ENCODE results near the gene NOP56.

Gene NOP56

DNA sequence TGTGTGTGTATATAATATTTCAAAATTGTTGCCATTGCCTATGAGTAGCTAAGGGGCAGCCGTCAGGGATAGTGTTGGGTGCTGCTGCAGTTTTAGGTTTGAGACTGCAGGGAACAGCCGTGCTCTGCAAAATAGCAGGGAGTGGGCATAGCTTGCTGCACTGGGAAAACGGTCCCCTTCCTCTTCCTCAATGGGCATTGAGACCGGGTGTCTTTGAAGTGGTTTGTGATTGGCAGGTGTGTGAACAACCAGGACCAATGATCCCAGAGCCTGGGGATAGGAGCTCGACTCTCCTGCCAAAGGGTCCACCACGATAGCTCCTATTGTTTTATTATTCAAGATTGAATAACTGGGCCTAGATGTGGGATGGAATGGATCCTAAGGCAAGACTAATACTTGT is 35.1 kb downstream of the NOP56 start:
- Histone ChIP-seq H3K9ac (ENCODE audit: low read depth, low read length, poor library complexity, severe bottlenecking) (peak overlapping the region; percentile 57), H3F3A (ENCODE audit: low read depth) (no peaks in the 10 kb centered on the region), H3K27me3 (ENCODE audit: insufficient read depth, low read length, poor library complexity, severe bottlenecking) (no peaks in the 10 kb centered on the region), H3K79me2 (ENCODE audit: insufficient read depth, low read length) (no peaks in the 10 kb centered on the region), H3K4me1 (ENCODE audit: insufficient read depth, low read length, poor library complexity, severe bottlenecking) (peaks cover 13% of the 10 kb centered on the region), H3K9me2 (replicated peaks; ENCODE audit: low read depth, low read length) (no peaks in the 10 kb centered on the region), H3K4me3 (ENCODE audit: low read length, poor library complexity, severe bottlenecking) (peak overlapping the region; percentile 44), H4K20me1 (ENCODE audit: insufficient read depth, low read length, poor library complexity, severe bottlenecking) (no peaks in the 10 kb centered on the region), H3K4me2 (ENCODE audit: low read depth, low read length, poor library complexity, severe bottlenecking) (peak overlapping the region; percentile 63), H3K36me3 (ENCODE audit: insufficient read depth, low read length) (no peaks in the 10 kb centered on the region), H2AFZ (ENCODE audit: low read length) (peak overlapping the region; percentile 57), H3K9me3 (ENCODE audit: insufficient read depth, low read depth, low read length) (no peaks in the 10 kb centered on the region)
- TF ChIP-seq EZH2phosphoT487 (IDR thresholded peaks at IDR 0.05; ENCODE audit: borderline replicate concordance), result no peak
- TF ChIP-seq, protein P1, sequence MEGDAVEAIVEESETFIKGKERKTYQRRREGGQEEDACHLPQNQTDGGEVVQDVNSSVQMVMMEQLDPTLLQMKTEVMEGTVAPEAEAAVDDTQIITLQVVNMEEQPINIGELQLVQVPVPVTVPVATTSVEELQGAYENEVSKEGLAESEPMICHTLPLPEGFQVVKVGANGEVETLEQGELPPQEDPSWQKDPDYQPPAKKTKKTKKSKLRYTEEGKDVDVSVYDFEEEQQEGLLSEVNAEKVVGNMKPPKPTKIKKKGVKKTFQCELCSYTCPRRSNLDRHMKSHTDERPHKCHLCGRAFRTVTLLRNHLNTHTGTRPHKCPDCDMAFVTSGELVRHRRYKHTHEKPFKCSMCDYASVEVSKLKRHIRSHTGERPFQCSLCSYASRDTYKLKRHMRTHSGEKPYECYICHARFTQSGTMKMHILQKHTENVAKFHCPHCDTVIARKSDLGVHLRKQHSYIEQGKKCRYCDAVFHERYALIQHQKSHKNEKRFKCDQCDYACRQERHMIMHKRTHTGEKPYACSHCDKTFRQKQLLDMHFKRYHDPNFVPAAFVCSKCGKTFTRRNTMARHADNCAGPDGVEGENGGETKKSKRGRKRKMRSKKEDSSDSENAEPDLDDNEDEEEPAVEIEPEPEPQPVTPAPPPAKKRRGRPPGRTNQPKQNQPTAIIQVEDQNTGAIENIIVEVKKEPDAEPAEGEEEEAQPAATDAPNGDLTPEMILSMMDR (conservative IDR thresholded peaks at IDR 0.05; ENCODE audit: low read length), result no peak

DNA sequence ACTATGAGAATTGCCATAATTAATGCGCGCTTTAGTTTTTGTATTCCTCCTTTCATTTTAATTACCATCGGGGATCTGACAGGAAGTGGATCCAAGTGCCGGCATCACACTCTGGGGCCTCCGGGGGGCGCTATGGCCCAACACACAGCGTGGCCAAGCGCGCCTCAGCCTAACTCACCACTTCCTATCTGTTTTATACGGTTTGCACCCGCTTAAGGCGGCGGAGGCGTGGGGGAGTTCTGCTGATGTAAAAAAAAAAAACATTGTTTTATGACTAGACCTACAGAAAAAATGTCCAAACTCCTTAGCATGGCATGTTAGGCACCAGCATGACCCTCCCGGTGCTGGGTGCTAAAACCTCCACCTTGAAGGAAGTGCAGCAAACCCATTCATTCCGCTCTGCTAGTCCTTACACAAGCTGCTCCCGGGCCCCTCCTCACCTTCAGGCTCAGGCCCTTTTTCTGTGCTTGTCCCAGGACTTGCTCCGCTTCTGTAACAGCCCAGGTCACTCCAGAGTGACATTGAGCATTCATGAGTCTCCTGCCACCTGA is 35.7 kb downstream of the NOP56 start:
- Histone ChIP-seq H3K36me3 (ENCODE audit: insufficient read depth, low read length) (no peaks in the 10 kb centered on the region), H3K27me3 (ENCODE audit: insufficient read depth, low read length, poor library complexity, severe bottlenecking) (no peaks in the 10 kb centered on the region), H3K4me3 (ENCODE audit: low read length, poor library complexity, severe bottlenecking) (peak overlapping the region; percentile 44), H3K9me2 (replicated peaks; ENCODE audit: low read depth, low read length) (no peaks in the 10 kb centered on the region), H2AFZ (ENCODE audit: low read length) (peak overlapping the region; percentile 57), H3K9ac (ENCODE audit: low read depth, low read length, poor library complexity, severe bottlenecking) (peak overlapping the region; percentile 57), H3K4me2 (ENCODE audit: low read depth, low read length, poor library complexity, severe bottlenecking) (peak overlapping the region; percentile 63), H3K4me1 (ENCODE audit: insufficient read depth, low read length, poor library complexity, severe bottlenecking) (peaks cover 13% of the 10 kb centered on the region), H4K20me1 (ENCODE audit: insufficient read depth, low read length, poor library complexity, severe bottlenecking) (no peaks in the 10 kb centered on the region), H3K9me3 (ENCODE audit: insufficient read depth, low read depth, low read length) (no peaks in the 10 kb centered on the region), H3F3A (ENCODE audit: low read depth) (no peaks in the 10 kb centered on the region), H3K79me2 (ENCODE audit: insufficient read depth, low read length) (no peaks in the 10 kb centered on the region)
- TF ChIP-seq, protein P1 (conservative IDR thresholded peaks at IDR 0.05; ENCODE audit: low read length), result peak; percentile 90
- TF ChIP-seq EZH2phosphoT487 (IDR thresholded peaks at IDR 0.05; ENCODE audit: borderline replicate concordance), result no peak

DNA sequence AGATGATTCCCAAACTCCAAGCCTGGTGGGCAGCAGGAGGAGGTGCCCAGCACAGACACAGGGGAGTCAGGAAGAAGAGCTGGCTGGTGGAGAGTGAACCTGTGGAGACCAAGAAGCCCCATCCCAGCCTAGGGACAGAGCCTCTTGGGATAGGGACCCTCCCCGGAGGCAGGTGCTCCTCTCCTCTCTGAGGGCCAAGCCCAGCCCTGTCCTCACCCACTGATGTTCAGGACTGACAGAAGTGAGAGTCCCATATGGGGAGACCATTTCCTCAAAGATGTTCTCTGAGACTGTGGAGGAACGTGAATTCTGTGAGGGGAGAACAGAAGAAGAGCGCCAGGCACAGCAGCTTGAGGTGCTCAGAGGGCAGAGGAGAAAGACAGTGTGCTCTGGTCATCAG is 37.8 kb downstream of the NOP56 start:
- Histone ChIP-seq H3K4me3 (ENCODE audit: low read length, poor library complexity, severe bottlenecking) (no peak overlapping the region), H2AFZ (ENCODE audit: low read length) (no peak overlapping the region), H3K4me2 (ENCODE audit: low read depth, low read length, poor library complexity, severe bottlenecking) (no peak overlapping the region), H3K9me2 (replicated peaks; ENCODE audit: low read depth, low read length) (no peaks in the 10 kb centered on the region), H3K4me1 (ENCODE audit: insufficient read depth, low read length, poor library complexity, severe bottlenecking) (peaks cover 17% of the 10 kb centered on the region), H3K9ac (ENCODE audit: low read depth, low read length, poor library complexity, severe bottlenecking) (no peak overlapping the region), H3F3A (ENCODE audit: low read depth) (no peaks in the 10 kb centered on the region), H3K9me3 (ENCODE audit: insufficient read depth, low read depth, low read length) (no peaks in the 10 kb centered on the region), H3K27me3 (ENCODE audit: insufficient read depth, low read length, poor library complexity, severe bottlenecking) (peaks cover 8% of the 10 kb centered on the region), H3K36me3 (ENCODE audit: insufficient read depth, low read length) (no peaks in the 10 kb centered on the region), H3K79me2 (ENCODE audit: insufficient read depth, low read length) (no peaks in the 10 kb centered on the region), H4K20me1 (ENCODE audit: insufficient read depth, low read length, poor library complexity, severe bottlenecking) (no peaks in the 10 kb centered on the region)
- no peak for TF ChIP-seq EZH2phosphoT487 (IDR thresholded peaks at IDR 0.05; ENCODE audit: borderline replicate concordance)
- TF ChIP-seq, protein P1 (conservative IDR thresholded peaks at IDR 0.05; ENCODE audit: low read length), result no peak
